C4-2B (cell line): ENCODE results near the gene PDK4.

Source experiments
- CTCF ChIP-seq: fragments of 450-650 bp; conservative IDR thresholded peaks from 2 replicates; pipeline ENCODE4 v1.5.1; 2017; ENCODE audit warnings: mild to moderate bottlenecking
- ZFX ChIP-seq: fragments of 450-650 bp; IDR thresholded peaks from 2 replicates; pipeline ENCODE4 v1.6.1; 2017

GRCh38 chr7:95593343-95593742 is 3.0 kb downstream of the PDK4 start:
- TF ChIP-seq CTCF (no peak), ZFX (no peak)
